ENCODE results near the gene FZD7.

GRCh38 chr2:202064171-202064880 lies 30.7 kb downstream of the FZD7 start:
- no peak for TF ChIP-seq POLR2A (IDR thresholded peaks at IDR 0.05)
- TF ChIP-seq CTCF (IDR thresholded peaks at IDR 0.05) = no peak
